ENCODE results near the gene GABARAPL2.

- TF ChIP-seq CTCF (IDR thresholded peaks at IDR 0.05) (no peak), POLR2A (IDR thresholded peaks at IDR 0.05) (no peak)
Observed at GRCh38 chr16:75616521-75617010, 50.4 kb downstream of the GABARAPL2 start.

Measured in stomach (tissue), 4 donors.